SK-N-MC (cell line): ENCODE data around the gene HOXD9.
A peak's percentile ranks its signal among the peaks of the same experiment; 100 is the strongest.

ENCODE experiments used
- EZH2 ChIP-seq: fragments of 200-600 bp; sonication (generic); IDR thresholded peaks from one replicate; pipeline ENCODE4 v1.6.1; 2017; ENCODE audit warnings: antibody characterized with exemption
- FOXP2 ChIP-seq: optimal IDR thresholded peaks from 2 replicates; pipeline ENCODE3; 2011; ENCODE audit warnings: mild to moderate bottlenecking, moderate library complexity; ENCODE audit not compliant: insufficient read depth; ENCODE audit errors: extremely low read length, control extremely low read depth

- TF ChIP-seq FOXP2 = peak; percentile 32
- TF ChIP-seq EZH2 = no peak
Measured at GRCh38 chr2:176085861-176086771, 36.4 kb upstream of the HOXD9 start.
